Uterus (tissue), 4 donors: ENCODE data around the gene SLC39A13. TPM values are rescaled to one million over a fixed set of nuclear protein-coding genes. Genes with fewer than 3 reads are reported as not detected.

ENCODE experiments used
- DNase-seq, 2 donors: peaks; one replicate each; pipeline ENCODE4 v3.0.0-alpha.2; 2019 to 2020
- H3K27ac ChIP-seq, 2 donors: fragments of 200-600 bp; sonication (generic); 1 replicate in 1 of 2; 2 replicates in 1 of 2; pipeline ENCODE4 v1.5.1; 2016 to 2018
- H3K27me3 ChIP-seq, 2 donors: fragments of 200-600 bp; sonication (generic); one replicate each; pipeline ENCODE4 v1.5.1; 2018 to 2019; ENCODE audit warnings: control low read depth in 1 of 2
- H3K36me3 ChIP-seq, 2 donors: fragments of 200-600 bp; sonication (generic); one replicate each; pipeline ENCODE4 v1.5.1; 2019; ENCODE audit warnings: control low read depth in 1 of 2
- H3K4me1 ChIP-seq, 2 donors: fragments of 200-600 bp; sonication (generic); one replicate each; pipeline ENCODE4 v1.5.1; 2018 to 2019; ENCODE audit warnings: control low read depth in 1 of 2
- H3K4me3 ChIP-seq, 2 donors: fragments of 200-600 bp; sonication (generic); 1 replicate in 1 of 2; 2 replicates in 1 of 2; pipeline ENCODE4 v1.5.1; 2018 to 2019; ENCODE audit warnings: mild to moderate bottlenecking in 1 of 2
- H3K9me3 ChIP-seq, 2 donors: fragments of 200-600 bp; sonication (generic); one replicate each; pipeline ENCODE4 v1.5.1; 2019; ENCODE audit warnings: control low read depth in 1 of 2
- POLR2A ChIP-seq, 2 donors: fragments of 450-650 bp; IDR thresholded peaks; one replicate each; pipeline ENCODE4 v1.6.1; 2016; ENCODE audit warnings: antibody characterized with exemption in 2 of 2, mild to moderate bottlenecking in 1 of 2, moderate library complexity in 1 of 2
- intact Hi-C: fragments of 100-400 bp; cut with DNase I; formaldehyde crosslinking; loops from one replicate; pipeline ENCODE4 v1.15.1; 2023; ENCODE audit warnings: low total_unique reads
- total RNA-seq, 4 donors: library from RNA; depleted of rRNA in 3 of 4; stranded (reverse); fragments of >200 nt in 3 of 4; gene quantifications; one replicate each; pipeline versions ENCODE4 v1.1.0 to v1.2.4, GENCODE V29; 2014 to 2023
- TF ChIP-seq, protein P1 (sequence below), 4 experiments: fragments of 200-600 bp in 2 of 4; fragments of 450-650 bp in 2 of 4; sonication (generic) in 2 of 4; IDR thresholded peaks; one replicate each; pipeline ENCODE4 v1.5.1; 2016 to 2019; ENCODE audit warnings: antibody characterized with exemption in 4 of 4, mild to moderate bottlenecking in 2 of 4, moderate library complexity in 1 of 4
- donor health status: DM: yes; HTN: yes; CAD: no.

SLC39A13 gene
- total RNA-seq, 4 donors from 2014 or later: 30.9 to 79.2 (median 64.2) TPM

DNA sequence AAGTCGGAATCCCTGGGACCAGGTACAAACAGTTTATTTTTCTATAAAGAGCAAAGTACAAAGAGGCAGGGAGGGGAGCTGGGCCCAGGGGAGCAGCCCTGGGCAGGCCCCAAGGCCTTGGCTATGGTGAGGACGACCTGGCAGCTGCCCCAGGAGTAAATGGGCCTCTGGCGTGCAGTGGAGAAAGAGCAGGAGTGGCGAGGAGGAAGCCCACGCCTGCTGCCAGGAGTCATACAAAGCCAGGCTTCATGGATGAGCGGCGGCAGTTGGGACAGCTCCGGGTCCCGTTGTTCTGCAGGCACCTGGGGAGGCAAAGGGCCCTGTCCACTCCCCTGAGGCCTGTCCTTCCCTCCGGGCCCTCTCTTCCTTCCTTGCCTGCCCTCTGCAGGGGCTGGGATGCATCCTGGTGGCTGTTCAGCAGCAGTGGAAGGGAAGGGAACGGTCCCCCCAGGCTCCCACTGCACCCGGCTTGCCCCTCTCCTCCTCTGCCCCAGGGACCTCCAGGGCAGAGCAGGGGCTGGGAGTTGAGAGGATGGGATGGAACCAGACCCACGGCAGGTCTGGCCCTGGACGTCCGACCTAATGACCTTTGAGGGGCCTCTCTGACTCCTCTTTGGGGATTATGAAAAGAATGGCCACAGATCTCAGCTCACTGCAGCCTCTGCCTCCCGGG, 29.5 kb downstream of the SLC39A13 start:
- H3K4me3 ChIP-seq: no peak overlapping the region
- no peaks in the 10 kb centered on the region for H3K9me3 ChIP-seq
- TF ChIP-seq, protein P1, sequence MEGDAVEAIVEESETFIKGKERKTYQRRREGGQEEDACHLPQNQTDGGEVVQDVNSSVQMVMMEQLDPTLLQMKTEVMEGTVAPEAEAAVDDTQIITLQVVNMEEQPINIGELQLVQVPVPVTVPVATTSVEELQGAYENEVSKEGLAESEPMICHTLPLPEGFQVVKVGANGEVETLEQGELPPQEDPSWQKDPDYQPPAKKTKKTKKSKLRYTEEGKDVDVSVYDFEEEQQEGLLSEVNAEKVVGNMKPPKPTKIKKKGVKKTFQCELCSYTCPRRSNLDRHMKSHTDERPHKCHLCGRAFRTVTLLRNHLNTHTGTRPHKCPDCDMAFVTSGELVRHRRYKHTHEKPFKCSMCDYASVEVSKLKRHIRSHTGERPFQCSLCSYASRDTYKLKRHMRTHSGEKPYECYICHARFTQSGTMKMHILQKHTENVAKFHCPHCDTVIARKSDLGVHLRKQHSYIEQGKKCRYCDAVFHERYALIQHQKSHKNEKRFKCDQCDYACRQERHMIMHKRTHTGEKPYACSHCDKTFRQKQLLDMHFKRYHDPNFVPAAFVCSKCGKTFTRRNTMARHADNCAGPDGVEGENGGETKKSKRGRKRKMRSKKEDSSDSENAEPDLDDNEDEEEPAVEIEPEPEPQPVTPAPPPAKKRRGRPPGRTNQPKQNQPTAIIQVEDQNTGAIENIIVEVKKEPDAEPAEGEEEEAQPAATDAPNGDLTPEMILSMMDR (IDR thresholded peaks at IDR 0.05): no peak
- no peak for TF ChIP-seq POLR2A (IDR thresholded peaks at IDR 0.05)
- DNase-seq: peak in 1 of 2 donors; percentile 37
- intact Hi-C loops: no loop called here
- H3K27ac ChIP-seq: no peak overlapping the region
- no peaks in the 10 kb centered on the region for H3K4me1 ChIP-seq
- H3K27me3 ChIP-seq: no peaks in the 10 kb centered on the region
- no peaks in the 10 kb centered on the region for H3K36me3 ChIP-seq

DNA sequence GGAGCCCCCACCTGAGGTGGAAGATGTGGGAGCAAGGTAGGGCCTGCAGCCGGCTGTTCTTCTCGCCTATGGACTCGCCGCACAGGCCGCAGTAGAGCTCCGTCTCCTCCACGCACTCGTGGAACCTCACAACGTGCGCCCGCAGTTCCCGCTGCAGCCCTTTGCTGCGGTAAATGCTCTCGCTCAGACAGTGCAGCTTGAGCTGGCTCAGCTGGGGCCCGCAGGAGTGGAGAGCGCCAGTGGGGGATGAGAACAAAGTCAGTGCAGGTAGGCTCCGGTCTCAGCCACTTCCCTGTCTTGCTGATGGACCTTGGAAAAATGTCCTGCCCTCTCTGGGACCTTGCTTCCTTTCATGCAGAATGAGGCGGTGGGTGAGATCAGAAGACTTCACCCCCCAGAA, 30.3 kb downstream of the SLC39A13 start:
- TF ChIP-seq, protein P1 (IDR thresholded peaks at IDR 0.05): no peak
- H3K4me1 ChIP-seq: no peaks in the 10 kb centered on the region
- DNase-seq: no peak
- no peaks in the 10 kb centered on the region for H3K27me3 ChIP-seq
- intact Hi-C loops: no loop called here
- no peaks in the 10 kb centered on the region for H3K36me3 ChIP-seq
- H3K9me3 ChIP-seq: no peaks in the 10 kb centered on the region
- H3K4me3 ChIP-seq: no peak overlapping the region
- H3K27ac ChIP-seq: no peak overlapping the region

GRCh38 chr11:47440054-47440476, 31.7 kb downstream of the SLC39A13 start:
- no peaks in the 10 kb centered on the region for H3K36me3 ChIP-seq
- intact Hi-C loops: no loop called here
- H3K27ac ChIP-seq: no peak overlapping the region
- no peaks in the 10 kb centered on the region for H3K27me3 ChIP-seq
- H3K4me3 ChIP-seq: no peak overlapping the region
- no peaks in the 10 kb centered on the region for H3K4me1 ChIP-seq
- no peaks in the 10 kb centered on the region for H3K9me3 ChIP-seq
- TF ChIP-seq, protein P1 (IDR thresholded peaks at IDR 0.05): no peak
- TF ChIP-seq POLR2A (IDR thresholded peaks at IDR 0.05): no peak
- DNase-seq: no peak

GRCh38 chr11:47441421-47441820, 33.0 kb downstream of the SLC39A13 start:
- intact Hi-C loops: no loop called here
- TF ChIP-seq POLR2A (IDR thresholded peaks at IDR 0.05): no peak
- TF ChIP-seq, protein P1 (IDR thresholded peaks at IDR 0.05): no peak
- DNase-seq: no peak

DNA sequence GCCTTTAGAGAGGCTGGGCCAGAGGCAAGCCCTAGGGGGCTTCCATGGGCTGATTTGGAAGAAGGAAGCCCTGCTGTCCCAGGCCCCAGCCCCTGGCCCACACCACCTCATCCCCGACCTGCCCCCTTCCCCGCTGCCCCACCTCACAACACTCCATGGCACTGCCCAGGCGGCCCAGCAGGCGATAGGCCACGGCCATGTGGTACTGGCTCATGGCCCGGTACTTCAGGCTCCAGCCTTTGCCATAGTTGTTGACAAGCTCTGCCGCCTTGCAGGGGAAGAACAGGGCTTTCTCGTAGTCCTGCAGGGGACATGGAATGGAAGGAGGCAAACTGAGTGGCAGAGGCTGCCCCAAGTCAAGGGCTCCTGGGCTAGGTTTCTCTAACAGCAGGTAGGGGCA, 34.1 kb downstream of the SLC39A13 start:
- H3K4me1 ChIP-seq: no peaks in the 10 kb centered on the region
- no peak overlapping the region for H3K27ac ChIP-seq
- intact Hi-C loops: no loop called here

More at GRCh38 chr11:47441421-47441820, 33.0 kb downstream of the SLC39A13 start:
- Histone ChIP-seq H3K4me3 (no peak overlapping the region), H3K4me1 (no peaks in the 10 kb centered on the region), H3K9me3 (no peaks in the 10 kb centered on the region), H3K27ac (no peak overlapping the region), H3K27me3 (no peaks in the 10 kb centered on the region), H3K36me3 (no peaks in the 10 kb centered on the region)

More for the DNA sequence above, 34.1 kb downstream of the SLC39A13 start:
- TF ChIP-seq, protein P1 (IDR thresholded peaks at IDR 0.05): no peak
- no peak for TF ChIP-seq POLR2A (IDR thresholded peaks at IDR 0.05)
- no peaks in the 10 kb centered on the region for H3K27me3 ChIP-seq
- H3K4me3 ChIP-seq: no peak overlapping the region
- H3K9me3 ChIP-seq: no peaks in the 10 kb centered on the region
- DNase-seq: no peak
- H3K36me3 ChIP-seq: no peaks in the 10 kb centered on the region
